Stimulated activated CD4-positive, alpha-beta T cell treated with anti-CD3 and anti-CD28 coated beads, Interleukin-2, amount 100 ng/mL, for 4 hours (primary cell): ENCODE results near the gene LRRC7.
"Not testable (repeated sequence)": the region's sequence is repeated elsewhere in the genome, so short reads cannot be mapped to it uniquely, and the experiment has no call there.

Experiments
- DNase-seq: peaks from one replicate; pipeline ENCODE4 v3.0.0-alpha.2; 2020; ENCODE audit warnings: low read depth

Gene LRRC7

GRCh38 chr1:69888016-69888415 is 320.3 kb downstream of the LRRC7 start:
- DNase-seq, result not testable (repeated sequence)

GRCh38 chr1:69888657-69889056 is 320.9 kb downstream of the LRRC7 start:
- no peak for DNase-seq

- no peak for DNase-seq
Observed at GRCh38 chr1:69898403-69898947, 330.8 kb downstream of the LRRC7 start.

- no peak for DNase-seq
Observed at GRCh38 chr1:69911301-69911801, 343.6 kb downstream of the LRRC7 start.

- no peak for DNase-seq
Observed at GRCh38 chr1:69913977-69914376, 346.3 kb downstream of the LRRC7 start.

GRCh38 chr1:69914976-69915765 is 347.4 kb downstream of the LRRC7 start:
- no peak for DNase-seq

- DNase-seq, result no peak
Observed at GRCh38 chr1:69919129-69919921, 351.6 kb downstream of the LRRC7 start.

- DNase-seq, result no peak
Observed at GRCh38 chr1:69919922-69920273, 352.2 kb downstream of the LRRC7 start.

GRCh38 chr1:69920426-69920825 is 352.7 kb downstream of the LRRC7 start:
- DNase-seq, result no peak

- DNase-seq, result no peak
Observed at GRCh38 chr1:69921486-69921885, 353.8 kb downstream of the LRRC7 start.

GRCh38 chr1:69928234-69928633 is 360.5 kb downstream of the LRRC7 start:
- DNase-seq, result not testable (repeated sequence)

- no peak for DNase-seq
Observed at GRCh38 chr1:69929308-69930057, 361.8 kb downstream of the LRRC7 start.

GRCh38 chr1:69930396-69930795 is 362.7 kb downstream of the LRRC7 start:
- DNase-seq, result no peak

- DNase-seq, result no peak
Observed at GRCh38 chr1:69932760-69933159, 365.0 kb downstream of the LRRC7 start.

- DNase-seq, result no peak
Observed at GRCh38 chr1:69940231-69940630, 372.5 kb downstream of the LRRC7 start.

- no peak for DNase-seq
Observed at GRCh38 chr1:69940816-69941215, 373.1 kb downstream of the LRRC7 start.

- DNase-seq, result no peak
Observed at GRCh38 chr1:69943030-69943429, 375.3 kb downstream of the LRRC7 start.

- no peak for DNase-seq
Observed at GRCh38 chr1:69946935-69947334, 379.2 kb downstream of the LRRC7 start.

GRCh38 chr1:69947837-69948236 is 380.1 kb downstream of the LRRC7 start:
- no peak for DNase-seq

- no peak for DNase-seq
Observed at GRCh38 chr1:69952676-69953075, 385.0 kb downstream of the LRRC7 start.

- not testable (repeated sequence) for DNase-seq
Observed at GRCh38 chr1:69962452-69962851, 394.7 kb downstream of the LRRC7 start.

GRCh38 chr1:69967245-69967766 is 399.6 kb downstream of the LRRC7 start:
- DNase-seq, result no peak
